GM12874 (cell line): ENCODE results near the gene PARD3.

Experiments used
- CTCF ChIP-seq: IDR thresholded peaks from 2 replicates; pipeline ENCODE4 v1.5.1; 2011; ENCODE audit warnings: low read depth, mild to moderate bottlenecking, control low read depth, low read length, moderate library complexity; ENCODE audit not compliant: insufficient read depth

Gene PARD3

GRCh38 chr10:34420795-34421194 is 394.3 kb downstream of the PARD3 start:
- TF ChIP-seq CTCF = no peak

- TF ChIP-seq CTCF = no peak
These were observed 394.8 kb downstream of the PARD3 start for GRCh38 chr10:34420273-34420672.

GRCh38 chr10:34415039-34415438 is 400.1 kb downstream of the PARD3 start:
- TF ChIP-seq CTCF = no peak

- no peak for TF ChIP-seq CTCF
These were observed 401.1 kb downstream of the PARD3 start for GRCh38 chr10:34413756-34414587.

- TF ChIP-seq CTCF = no peak
These were observed 401.9 kb downstream of the PARD3 start for GRCh38 chr10:34413214-34413613.

- TF ChIP-seq CTCF = no peak
These were observed 406.1 kb downstream of the PARD3 start for GRCh38 chr10:34408956-34409355.

- TF ChIP-seq CTCF = no peak
These were observed 406.7 kb downstream of the PARD3 start for GRCh38 chr10:34408381-34408780.
